ENCODE measurements around the gene CCDC7.

The CCDC7 gene

DNA sequence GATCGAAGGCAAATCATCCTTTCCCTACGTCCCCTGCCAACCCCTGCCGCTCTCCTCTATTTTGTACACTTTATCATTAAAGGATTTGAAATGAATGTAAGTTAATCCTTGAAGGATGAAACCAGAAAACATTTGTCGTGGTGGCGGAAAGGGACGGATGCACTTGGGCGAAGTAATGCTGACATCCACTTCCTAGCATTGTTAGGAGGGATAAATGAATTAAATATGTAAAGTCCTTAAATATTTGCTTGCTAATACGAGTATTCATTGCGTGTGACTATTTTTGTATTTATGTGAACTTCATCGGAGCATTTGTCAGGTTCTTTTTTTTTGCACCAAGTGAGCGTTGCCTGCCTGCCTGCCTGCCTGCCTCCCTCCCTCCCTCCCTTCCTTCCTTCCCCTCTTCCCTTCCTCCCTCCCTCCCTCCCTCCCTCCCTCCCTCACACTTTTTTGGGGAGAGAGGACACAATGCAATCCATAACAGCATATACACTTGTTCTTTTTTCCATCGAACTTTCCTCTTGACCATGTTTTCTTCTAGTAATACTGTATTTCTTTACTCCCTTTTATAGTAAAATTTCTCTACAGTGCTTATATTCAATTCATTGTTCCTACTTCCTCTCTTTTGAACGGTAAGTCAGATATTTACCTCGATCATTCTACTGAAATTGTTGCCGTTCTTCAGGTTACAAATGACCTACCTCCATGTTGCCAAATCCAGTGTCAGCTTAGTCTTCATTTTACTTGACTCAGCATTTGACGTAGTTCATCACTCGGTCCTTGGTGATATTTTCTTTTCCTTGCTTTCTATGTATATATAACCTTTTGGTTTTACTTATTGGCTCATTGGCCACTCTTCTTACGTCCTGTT is 831 bp downstream of the CCDC7 start:
- H3K4me2 ChIP-seq (ENCODE audit: low read length): peak overlapping the region; percentile 89
- peak overlapping the region; percentile 88 for H2AFZ ChIP-seq
- H3K36me3 ChIP-seq (ENCODE audit: control insufficient read depth, insufficient read depth, low read length): no peaks in the 10 kb centered on the region
- peaks cover 3% of the 10 kb centered on the region for H3K4me1 ChIP-seq
- TF ChIP-seq, protein P1, sequence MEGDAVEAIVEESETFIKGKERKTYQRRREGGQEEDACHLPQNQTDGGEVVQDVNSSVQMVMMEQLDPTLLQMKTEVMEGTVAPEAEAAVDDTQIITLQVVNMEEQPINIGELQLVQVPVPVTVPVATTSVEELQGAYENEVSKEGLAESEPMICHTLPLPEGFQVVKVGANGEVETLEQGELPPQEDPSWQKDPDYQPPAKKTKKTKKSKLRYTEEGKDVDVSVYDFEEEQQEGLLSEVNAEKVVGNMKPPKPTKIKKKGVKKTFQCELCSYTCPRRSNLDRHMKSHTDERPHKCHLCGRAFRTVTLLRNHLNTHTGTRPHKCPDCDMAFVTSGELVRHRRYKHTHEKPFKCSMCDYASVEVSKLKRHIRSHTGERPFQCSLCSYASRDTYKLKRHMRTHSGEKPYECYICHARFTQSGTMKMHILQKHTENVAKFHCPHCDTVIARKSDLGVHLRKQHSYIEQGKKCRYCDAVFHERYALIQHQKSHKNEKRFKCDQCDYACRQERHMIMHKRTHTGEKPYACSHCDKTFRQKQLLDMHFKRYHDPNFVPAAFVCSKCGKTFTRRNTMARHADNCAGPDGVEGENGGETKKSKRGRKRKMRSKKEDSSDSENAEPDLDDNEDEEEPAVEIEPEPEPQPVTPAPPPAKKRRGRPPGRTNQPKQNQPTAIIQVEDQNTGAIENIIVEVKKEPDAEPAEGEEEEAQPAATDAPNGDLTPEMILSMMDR (IDR thresholded peaks at IDR 0.05): no peak
- H3K27ac ChIP-seq: peak overlapping the region; percentile 95
- no peaks in the 10 kb centered on the region for H3K79me2 ChIP-seq
- H3K4me3 ChIP-seq (ENCODE audit: low read depth, low read length): peak overlapping the region; percentile 88
- H3K27me3 ChIP-seq (ENCODE audit: control insufficient read depth, insufficient read depth, low read length): no peaks in the 10 kb centered on the region
- no peaks in the 10 kb centered on the region for H3K9me3 ChIP-seq (ENCODE audit: control insufficient read depth, low read length)
- H3K9ac ChIP-seq: peak overlapping the region; percentile 56

DNA sequence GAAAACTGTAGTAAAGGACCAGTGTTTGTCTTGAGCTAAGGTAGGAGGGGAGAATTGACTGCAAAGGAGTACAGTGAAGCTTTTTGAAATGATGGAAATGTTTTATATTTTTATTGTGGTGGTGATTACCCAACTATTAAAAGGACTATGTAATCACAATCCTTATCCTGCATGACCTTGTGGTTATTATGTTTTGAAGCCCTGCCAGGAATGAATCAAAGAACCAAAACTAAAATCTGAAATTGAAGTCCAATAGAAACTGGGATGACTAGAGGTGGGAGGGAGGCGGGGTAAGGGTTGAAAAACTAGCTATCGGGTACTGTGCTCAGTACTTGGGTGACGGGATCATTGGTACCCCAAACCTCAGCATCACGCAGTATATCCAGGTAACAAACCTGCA is 8.2 kb downstream of the CCDC7 start:
- Histone ChIP-seq H3K36me3 (ENCODE audit: control insufficient read depth, insufficient read depth, low read length) (no peaks in the 10 kb centered on the region), H3K4me3 (ENCODE audit: low read depth, low read length) (no peak overlapping the region), H3K27ac (no peak overlapping the region), H3K9ac (no peak overlapping the region), H3K9me3 (ENCODE audit: control insufficient read depth, low read length) (no peaks in the 10 kb centered on the region), H3K79me2 (no peaks in the 10 kb centered on the region), H3K4me1 (no peaks in the 10 kb centered on the region), H2AFZ (no peak overlapping the region), H3K27me3 (ENCODE audit: control insufficient read depth, insufficient read depth, low read length) (no peaks in the 10 kb centered on the region), H3K4me2 (ENCODE audit: low read length) (no peak overlapping the region)
- TF ChIP-seq, protein P1 (IDR thresholded peaks at IDR 0.05): no peak

DNA sequence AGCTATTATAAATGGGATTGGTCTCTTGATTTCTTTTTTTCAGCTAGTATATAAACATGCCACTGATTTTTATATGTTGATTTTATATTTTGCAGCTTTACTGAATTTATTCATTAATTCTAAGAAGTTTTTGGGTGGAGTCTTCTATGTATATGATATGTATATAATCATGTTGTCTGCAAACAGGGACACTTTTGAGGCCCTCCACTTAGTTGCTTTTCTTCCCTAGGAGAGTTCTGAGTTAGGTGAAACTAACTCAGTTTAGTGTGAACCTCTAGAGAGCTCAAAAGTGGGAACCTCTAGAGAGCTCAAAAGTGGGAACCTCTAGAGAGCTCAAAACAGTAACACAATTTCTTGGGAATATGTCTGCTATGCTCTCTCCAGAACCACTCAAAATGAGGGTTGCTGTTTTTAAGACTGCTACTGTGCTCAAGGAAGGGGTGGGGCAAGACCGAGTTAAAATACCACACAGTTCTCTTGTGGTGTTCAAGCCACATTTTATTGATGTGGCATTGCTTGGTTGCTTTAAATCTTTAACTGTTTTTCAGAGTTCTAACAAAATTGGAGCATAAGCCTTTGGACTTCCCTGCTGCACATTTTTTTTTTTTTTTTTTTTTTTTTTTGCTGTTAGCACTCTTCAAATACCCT is 13.2 kb downstream of the CCDC7 start:
- TF ChIP-seq, protein P1 (IDR thresholded peaks at IDR 0.05): no peak
- Histone ChIP-seq H3K4me3 (ENCODE audit: low read depth, low read length) (no peak overlapping the region), H3K9ac (no peak overlapping the region), H3K79me2 (no peaks in the 10 kb centered on the region), H3K27ac (no peak overlapping the region), H3K36me3 (ENCODE audit: control insufficient read depth, insufficient read depth, low read length) (no peaks in the 10 kb centered on the region), H3K4me1 (no peaks in the 10 kb centered on the region), H3K27me3 (ENCODE audit: control insufficient read depth, insufficient read depth, low read length) (no peaks in the 10 kb centered on the region), H3K9me3 (ENCODE audit: control insufficient read depth, low read length) (no peaks in the 10 kb centered on the region), H2AFZ (no peak overlapping the region), H3K4me2 (ENCODE audit: low read length) (no peak overlapping the region)

DNA sequence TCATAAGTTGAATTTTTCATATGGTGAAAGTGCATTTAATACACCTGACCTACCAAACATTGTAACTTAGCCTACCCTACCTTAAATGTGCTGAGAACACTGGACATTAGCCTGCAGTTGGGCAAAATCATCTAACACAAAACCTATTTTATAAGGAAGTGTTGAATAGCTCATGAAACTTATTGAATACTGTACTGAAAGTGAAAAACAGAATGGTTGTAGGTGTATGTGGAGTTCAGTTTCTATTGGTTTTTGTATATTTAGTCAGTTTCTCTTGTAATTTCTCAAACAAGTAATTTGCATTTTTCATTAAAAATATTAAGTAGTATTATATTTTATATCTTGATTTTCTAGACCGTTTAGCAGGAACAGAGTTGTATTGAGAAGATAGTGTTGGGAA is 15.3 kb downstream of the CCDC7 start:
- Histone ChIP-seq H3K36me3 (ENCODE audit: control insufficient read depth, insufficient read depth, low read length) (no peaks in the 10 kb centered on the region), H3K9ac (no peak overlapping the region), H3K27ac (no peak overlapping the region), H2AFZ (no peak overlapping the region), H3K79me2 (no peaks in the 10 kb centered on the region), H3K27me3 (ENCODE audit: control insufficient read depth, insufficient read depth, low read length) (no peaks in the 10 kb centered on the region), H3K9me3 (ENCODE audit: control insufficient read depth, low read length) (no peaks in the 10 kb centered on the region), H3K4me2 (ENCODE audit: low read length) (no peak overlapping the region), H3K4me3 (ENCODE audit: low read depth, low read length) (no peak overlapping the region), H3K4me1 (no peaks in the 10 kb centered on the region)
- TF ChIP-seq, protein P1 (IDR thresholded peaks at IDR 0.05): no peak

All from parathyroid adenoma (tissue), 2 donors.